Heart left ventricle (tissue), 16 donors: Measurements from ENCODE around the gene KIAA0825. TPM values are rescaled to one million over a fixed set of nuclear protein-coding genes. Genes with fewer than 3 reads are reported as not detected.

Experiments used
- ATAC-seq, 4 donors: fragments of 200-7000 bp; cut with Tn5 transposase; one replicate each; pipeline ENCODE4 v1.9.1; 2020 to 2022; ENCODE audit warnings: moderate library complexity in 4 of 4, mild to moderate bottlenecking in 3 of 4, moderate number of reproducible peaks in 1 of 4
- DNase-seq, 5 donors: peaks; one replicate each; pipeline ENCODE4 v3.0.0-alpha.2; 2020
- H3K27ac ChIP-seq, 12 donors: fragments of 200-600 bp; sonication (generic) in 4 of 12; one replicate each; pipeline versions ENCODE4 v1.5.0 to v1.8.0; 2016 to 2022; ENCODE audit warnings: mild to moderate bottlenecking in 2 of 12
- H3K27me3 ChIP-seq, 9 donors: fragments of 200-600 bp; sonication (generic) in 2 of 9; one replicate each; pipeline versions ENCODE4 v1.5.1 to v1.8.0; 2016 to 2022; ENCODE audit warnings: mild to moderate bottlenecking in 3 of 9
- H3K36me3 ChIP-seq, 9 donors: fragments of 200-600 bp; sonication (generic) in 2 of 9; one replicate each; pipeline versions ENCODE4 v1.5.0 to v1.8.0; 2018 to 2022; ENCODE audit warnings: mild to moderate bottlenecking in 2 of 9
- H3K4me1 ChIP-seq, 12 donors: fragments of 200-600 bp; sonication (generic) in 4 of 12; one replicate each; pipeline versions ENCODE4 v1.5.0 to v1.8.0; 2016 to 2022; ENCODE audit warnings: mild to moderate bottlenecking in 3 of 12
- H3K4me3 ChIP-seq, 12 donors: fragments of 200-600 bp; sonication (generic) in 4 of 12; one replicate each; pipeline versions ENCODE4 v1.5.0 to v1.8.0; 2017 to 2022; ENCODE audit warnings: mild to moderate bottlenecking in 9 of 12, moderate library complexity in 4 of 12
- H3K9me3 ChIP-seq, 12 donors: fragments of 200-600 bp; sonication (generic) in 4 of 12; one replicate each; pipeline versions ENCODE4 v1.5.0 to v1.8.0; 2016 to 2022; ENCODE audit warnings: mild to moderate bottlenecking in 1 of 12
- POLR2A ChIP-seq, 2 donors: fragments of 450-650 bp; IDR thresholded peaks; one replicate each; pipeline ENCODE4 v1.6.1; 2017; ENCODE audit warnings: antibody characterized with exemption in 2 of 2, mild to moderate bottlenecking in 2 of 2, moderate library complexity in 2 of 2
- WGBS, 4 donors: extraction: QIAGEN DNeasy Blood & Tissue Kit in 2 of 4; methylation state at CpG; one replicate each; pipeline versions ENCODE4 v1.1.5 to v1.1.7; 2013 to 2018; 5-methylcytosine and 5-hydroxymethylcytosine counted together
- intact Hi-C, 10 donors: fragments of 100-400 bp; cut with DNase I; formaldehyde crosslinking; loops; one replicate each; pipeline versions ENCODE4 v1.11.1 to v1.14.2; 2022
- polyA plus RNA-seq, 2 donors: library from polyadenylated mRNA; stranded (reverse); fragments of 200-250 nt; gene quantifications; one replicate each; pipeline ENCODE4 v1.2.3, GENCODE V29; 2013
- total RNA-seq, 9 donors: library from RNA; depleted of rRNA in 2 of 9; stranded (reverse); fragments of >200 nt in 2 of 9; fragmentation: NEBNext Ultra II Directional in 3 of 9; extraction: Animal tissue kit (Norgen Biotek cat#: 25700) in 3 of 9; gene quantifications; one replicate each; pipeline versions ENCODE4 v1.1.0 to v1.2.4, GENCODE V29; 2016 to 2023
- TF ChIP-seq, protein P1 (sequence below), 12 donors: fragments of 200-600 bp; sonication (generic) in 4 of 12; IDR thresholded peaks; one replicate each; pipeline versions ENCODE4 v1.5.0 to v1.8.0; 2018 to 2022; ENCODE audit warnings: antibody characterized with exemption in 12 of 12, mild to moderate bottlenecking in 5 of 12
- donor health status: ischemic (EF 13 %, LVEDD 7.1; RV severe dilation, severe dysfunction).
- donor health status: healthy with polysubstance abuse.
- donor health status: DM: no; HTN: yes; CAD: no.
- donor health status: DM: no; HTN: no; CAD: no.
- donor health status: ischemic (EF 25% LVEDD 6.9; RV normal size, moderate dysfunction).
- donor health status: ischemic (EF 25% LVEDD 5.7; RV mildly dilated, moderate dysfunction).
- donor health status: healthy.
- donor health status: DM: yes; HTN: yes; CAD: no.
- donor health status: ischemic (EF 35%, LVEDD 5.7; RV mildly dilated, moderate dysfunction).
- donor health status: nonischemic (EF 11% LVEDD 7.7; RV severe dilation, severe dysfunction).
- donor health status: DM: yes; HTN: yes; CAD: no.
- donor health status: PGD.
- donor health status: ischemic (EF 29% LVEDD 5.4; RV normal size, mild dysfunction).
- donor health status: nonischemic (EF 23%, LVEDD 6.1; RV moderate dilation, normal function).

KIAA0825 gene
- total and polyA plus RNA-seq, 11 donors = 0.27 to 4.1 (median 2.4) TPM

DNA sequence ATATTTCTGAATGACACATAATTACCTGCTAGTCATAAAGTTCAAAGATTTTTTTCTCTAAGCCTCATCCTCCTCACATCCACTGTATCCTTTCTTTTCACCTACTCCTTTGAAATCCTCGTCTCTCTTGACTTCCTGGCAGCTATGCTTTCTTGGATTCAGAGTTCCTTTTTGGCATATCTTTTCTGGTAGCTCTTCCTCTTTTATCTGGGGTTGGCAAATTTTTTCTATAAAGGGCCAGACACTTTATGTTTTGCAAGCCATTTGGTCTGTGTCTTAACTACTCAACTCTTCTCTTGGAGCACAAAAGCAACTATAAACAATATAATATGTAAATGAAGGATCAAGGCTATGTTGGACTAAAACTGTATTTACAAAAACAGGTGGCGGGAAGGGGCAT, 197.5 kb downstream of the KIAA0825 start:
- WGBS, 4 donors = 69 to 76% (median 74%) methylated on average over 2 of the region's 2 CpGs
- intact Hi-C loops = no loop called here
- H3K4me3 ChIP-seq = no peak overlapping the region

DNA sequence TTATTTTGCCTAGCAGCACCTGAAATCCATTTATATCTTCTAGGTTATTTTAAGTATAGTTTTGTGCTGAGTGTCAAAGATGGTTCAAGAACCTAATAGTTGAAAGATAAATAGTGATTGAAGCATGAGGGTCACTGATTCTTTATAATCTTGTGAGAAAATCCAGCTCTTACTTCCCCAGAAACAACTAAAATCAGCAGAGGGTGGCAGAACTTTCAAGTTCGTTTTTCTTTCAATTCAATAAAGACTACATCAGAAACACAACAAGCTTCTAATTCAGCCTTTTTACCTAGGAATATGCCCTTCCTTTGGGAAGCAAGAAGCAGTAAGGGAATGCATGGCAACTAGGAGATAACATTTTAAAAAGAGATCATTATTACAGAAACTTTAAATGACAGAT, 202.6 kb downstream of the KIAA0825 start:
- Histone ChIP-seq H3K4me3 (no peak overlapping the region), H3K27ac (no peak overlapping the region), H3K36me3 (no peaks in the 10 kb centered on the region), H3K9me3 (peaks cover 0 to 7% (median 0%) of the 10 kb centered on the region in 12 donors), H3K27me3 (no peaks in the 10 kb centered on the region), H3K4me1 (no peaks in the 10 kb centered on the region)
- no peak for DNase-seq
- intact Hi-C loops = no loop called here
- WGBS, 4 donors = 49 to 83% (median 55%) methylated on average over 1 of the region's 1 CpG
- TF ChIP-seq, protein P1, sequence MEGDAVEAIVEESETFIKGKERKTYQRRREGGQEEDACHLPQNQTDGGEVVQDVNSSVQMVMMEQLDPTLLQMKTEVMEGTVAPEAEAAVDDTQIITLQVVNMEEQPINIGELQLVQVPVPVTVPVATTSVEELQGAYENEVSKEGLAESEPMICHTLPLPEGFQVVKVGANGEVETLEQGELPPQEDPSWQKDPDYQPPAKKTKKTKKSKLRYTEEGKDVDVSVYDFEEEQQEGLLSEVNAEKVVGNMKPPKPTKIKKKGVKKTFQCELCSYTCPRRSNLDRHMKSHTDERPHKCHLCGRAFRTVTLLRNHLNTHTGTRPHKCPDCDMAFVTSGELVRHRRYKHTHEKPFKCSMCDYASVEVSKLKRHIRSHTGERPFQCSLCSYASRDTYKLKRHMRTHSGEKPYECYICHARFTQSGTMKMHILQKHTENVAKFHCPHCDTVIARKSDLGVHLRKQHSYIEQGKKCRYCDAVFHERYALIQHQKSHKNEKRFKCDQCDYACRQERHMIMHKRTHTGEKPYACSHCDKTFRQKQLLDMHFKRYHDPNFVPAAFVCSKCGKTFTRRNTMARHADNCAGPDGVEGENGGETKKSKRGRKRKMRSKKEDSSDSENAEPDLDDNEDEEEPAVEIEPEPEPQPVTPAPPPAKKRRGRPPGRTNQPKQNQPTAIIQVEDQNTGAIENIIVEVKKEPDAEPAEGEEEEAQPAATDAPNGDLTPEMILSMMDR (IDR thresholded peaks at IDR 0.05) = no peak
- no peak for TF ChIP-seq POLR2A (IDR thresholded peaks at IDR 0.05)
- ATAC-seq = no peak

More for the DNA sequence above, 197.5 kb downstream of the KIAA0825 start:
- Histone ChIP-seq H3K36me3 (no peaks in the 10 kb centered on the region), H3K4me1 (no peaks in the 10 kb centered on the region), H3K27me3 (no peaks in the 10 kb centered on the region), H3K27ac (no peak overlapping the region), H3K9me3 (no peaks in the 10 kb centered on the region)
- TF ChIP-seq POLR2A (IDR thresholded peaks at IDR 0.05) = no peak
- TF ChIP-seq, protein P1 (IDR thresholded peaks at IDR 0.05) = no peak
- DNase-seq (no peak), ATAC-seq (no peak)

DNA sequence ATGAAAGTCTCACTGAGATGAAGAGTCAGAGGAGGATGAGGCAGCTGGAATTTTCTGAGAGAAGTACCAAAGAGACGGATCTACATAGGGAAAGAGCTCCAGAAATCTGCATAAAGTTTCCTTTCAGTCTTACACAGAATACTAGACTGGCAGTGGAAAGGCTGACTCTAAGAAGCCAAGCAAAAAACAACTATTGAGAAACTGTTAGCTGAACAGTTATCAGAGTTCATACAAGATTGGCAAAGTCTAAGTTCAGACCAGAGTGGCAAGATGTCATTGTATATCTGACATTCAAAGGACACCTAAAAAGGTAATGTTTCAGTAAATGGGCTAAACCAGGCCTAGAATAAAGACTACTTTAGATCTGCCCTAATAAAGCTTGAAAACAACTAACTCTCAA, 209.0 kb downstream of the KIAA0825 start:
- intact Hi-C loops = no loop called here

DNA sequence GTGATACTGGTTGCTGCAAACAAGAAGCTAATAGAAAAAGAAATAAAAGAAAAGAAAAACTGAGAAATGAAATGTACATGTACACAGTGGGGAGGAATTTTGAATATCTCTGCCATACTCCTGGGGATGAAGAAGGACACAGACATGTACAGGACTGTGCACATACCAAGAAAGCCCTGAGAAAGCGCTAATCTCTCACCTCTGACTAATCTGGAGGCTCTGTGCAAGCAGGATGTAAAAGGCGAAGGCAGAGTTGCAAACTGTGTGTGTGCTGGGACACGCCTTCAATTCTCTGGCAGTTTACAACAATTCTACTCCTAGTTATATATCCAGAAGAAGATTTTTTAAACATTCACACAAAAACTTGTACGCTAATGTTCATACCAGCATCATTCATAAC, 211.4 kb downstream of the KIAA0825 start:
- Histone ChIP-seq H3K27me3 (no peaks in the 10 kb centered on the region), H3K36me3 (no peaks in the 10 kb centered on the region), H3K27ac (no peak overlapping the region), H3K9me3 (peaks cover 0 to 19% (median 0%) of the 10 kb centered on the region in 12 donors), H3K4me3 (no peak overlapping the region), H3K4me1 (no peaks in the 10 kb centered on the region)
- ATAC-seq (no peak), DNase-seq (no peak)
- whole genome bisulfite sequencing, 4 donors = 91 to 94% (median 92%) methylated on average over 4 of the region's 4 CpGs
- TF ChIP-seq, protein P1 (IDR thresholded peaks at IDR 0.05) = no peak
- no peak for TF ChIP-seq POLR2A (IDR thresholded peaks at IDR 0.05)
- intact Hi-C loops = no loop called here

More for the DNA sequence above, 209.0 kb downstream of the KIAA0825 start:
- H3K36me3 ChIP-seq = no peaks in the 10 kb centered on the region
- peaks cover 0 to 19% (median 0%) of the 10 kb centered on the region in 12 donors for H3K9me3 ChIP-seq
- WGBS, 4 donors = 93 to 98% (median 95%) methylated on average over 1 of the region's 1 CpG
- DNase-seq = no peak
- H3K27me3 ChIP-seq = no peaks in the 10 kb centered on the region
- TF ChIP-seq, protein P1 (IDR thresholded peaks at IDR 0.05) = no peak
- TF ChIP-seq POLR2A (IDR thresholded peaks at IDR 0.05) = no peak
- no peak for ATAC-seq
- H3K27ac ChIP-seq = no peak overlapping the region
- H3K4me3 ChIP-seq = no peak overlapping the region
- no peaks in the 10 kb centered on the region for H3K4me1 ChIP-seq
